Hematopoietic multipotent progenitor cell treated with erythropoietin and hydrocortisone succinate and interleukin-3 and kit ligand, for 6 days (in vitro differentiated cells): ENCODE results near the gene COL4A4.

ENCODE experiments used
- DNase-seq: peaks from one replicate; pipeline ENCODE4 v3.0.0-alpha.2; 2015

COL4A4 gene

GRCh38 chr2:227029426-227030105, 134.4 kb downstream of the COL4A4 start:
- DNase-seq: peak; percentile 29

DNA sequence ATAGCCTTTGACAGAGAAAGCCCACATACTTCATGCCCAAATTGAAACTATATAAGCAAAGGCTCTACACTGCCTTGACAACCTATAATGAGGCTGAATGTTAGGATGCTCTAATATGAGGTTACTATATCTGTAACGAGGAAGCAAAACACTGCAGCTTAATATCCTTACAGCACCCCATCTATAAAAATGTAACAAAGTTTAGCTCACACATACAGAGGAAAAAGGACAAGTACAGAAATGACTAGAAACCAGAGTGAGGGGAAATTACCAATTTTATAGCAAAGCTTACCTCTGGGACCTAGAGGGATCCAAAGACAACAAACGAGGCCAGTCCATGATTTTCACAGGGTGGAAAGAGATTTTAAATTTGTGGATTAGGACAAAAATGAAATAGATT, 138.5 kb downstream of the COL4A4 start:
- DNase-seq: no peak

- DNase-seq: no peak
Observed at GRCh38 chr2:227022608-227023007, 141.4 kb downstream of the COL4A4 start.

DNA sequence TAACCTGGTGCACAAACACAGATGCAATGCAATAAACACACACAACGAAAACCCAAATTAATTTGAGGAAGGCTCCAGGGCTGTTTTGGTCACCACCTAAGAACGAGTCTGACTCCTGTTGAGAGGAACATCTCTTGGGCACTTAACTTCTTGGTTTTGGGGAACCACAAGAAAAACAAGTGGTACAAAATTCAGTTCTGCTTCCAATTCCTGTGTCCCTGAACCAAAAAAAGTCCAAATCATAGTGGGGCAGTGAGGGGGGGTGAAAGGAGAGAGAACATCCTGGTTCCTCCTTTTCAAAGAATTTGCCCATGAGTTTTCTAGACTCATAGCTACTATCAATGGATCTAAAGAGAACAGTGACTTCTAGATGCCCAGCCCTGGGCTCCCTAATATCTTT, 143.6 kb downstream of the COL4A4 start:
- no peak for DNase-seq

GRCh38 chr2:227016894-227017293, 147.1 kb downstream of the COL4A4 start:
- no peak for DNase-seq

DNA sequence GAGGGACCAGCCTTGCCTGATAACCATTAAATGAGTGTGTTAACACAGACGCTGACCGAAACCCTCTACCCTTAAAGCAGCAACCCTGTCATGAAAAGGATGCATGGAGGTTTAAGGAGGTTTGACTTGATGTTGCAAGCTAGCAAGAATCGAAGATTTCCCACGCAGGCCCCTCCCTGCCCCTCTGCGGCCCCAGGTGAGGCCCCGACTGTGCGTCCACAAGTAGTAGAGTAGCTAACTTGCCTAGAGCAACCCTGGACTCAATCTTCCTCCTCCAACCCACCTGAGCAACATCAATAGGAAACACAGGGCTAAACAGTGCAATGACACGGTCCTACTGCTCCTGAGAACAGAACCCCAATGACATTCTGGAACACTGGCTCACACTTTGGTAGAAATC, 150.1 kb downstream of the COL4A4 start:
- no peak for DNase-seq

DNA sequence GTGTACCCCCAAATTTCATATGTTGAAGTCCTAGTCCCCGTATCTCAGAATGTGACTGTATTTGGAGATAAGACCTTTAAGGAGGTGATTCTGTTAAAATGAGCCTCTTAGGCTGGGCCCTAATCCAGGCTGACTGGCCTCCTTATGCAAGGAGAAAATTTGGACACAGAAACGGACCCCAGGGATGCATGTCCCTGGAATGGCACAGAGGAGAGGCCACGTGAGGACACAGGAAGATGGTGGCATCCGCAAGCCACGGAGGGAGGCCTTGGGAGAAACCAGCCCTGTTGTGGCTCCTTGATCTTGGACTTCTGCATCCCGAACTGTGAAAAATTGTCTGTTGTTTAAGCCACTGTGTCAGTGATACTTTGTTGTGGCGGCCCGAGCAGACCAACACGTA, 150.7 kb downstream of the COL4A4 start:
- DNase-seq: no peak

DNA sequence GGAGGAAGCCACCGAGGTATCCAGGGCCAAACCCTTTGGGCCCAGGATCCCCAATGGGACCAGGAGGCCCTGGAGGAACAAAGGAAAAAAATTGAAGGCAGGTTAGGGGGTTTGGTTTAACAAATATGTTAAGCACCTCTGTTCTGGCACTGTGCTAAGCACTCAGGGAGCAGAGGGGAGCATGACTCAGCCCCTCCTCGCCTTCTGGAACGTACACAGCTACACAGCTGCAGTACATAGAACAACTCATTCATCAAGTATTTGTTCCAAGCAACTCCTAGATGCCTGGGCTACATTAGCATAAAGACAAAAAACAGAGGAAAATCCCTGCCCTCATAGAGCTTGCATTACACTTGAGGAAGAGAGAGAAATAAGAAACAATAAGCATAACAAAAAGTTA, 153.6 kb downstream of the COL4A4 start:
- no peak for DNase-seq

GRCh38 chr2:227007940-227008339, 156.1 kb downstream of the COL4A4 start:
- no peak for DNase-seq

DNA sequence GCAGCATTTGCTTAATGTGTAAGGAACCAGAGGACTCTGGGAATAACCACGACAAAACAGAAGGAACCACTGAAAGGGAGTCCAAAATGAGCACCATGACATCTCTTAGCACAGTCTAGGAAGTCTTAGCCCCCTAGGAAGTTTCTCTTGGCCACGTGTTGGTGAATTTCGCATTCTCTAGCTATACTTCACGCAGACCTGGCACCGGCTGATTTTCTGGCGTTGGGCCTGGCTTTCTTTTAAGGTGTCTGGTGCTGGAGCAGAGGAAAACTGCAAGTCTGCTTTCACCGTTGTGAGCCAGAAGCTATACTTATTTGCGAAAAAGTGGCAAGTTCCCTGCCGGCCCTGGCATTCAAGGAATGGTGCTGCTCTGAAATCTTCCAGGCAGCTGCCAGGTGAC, 156.9 kb downstream of the COL4A4 start:
- DNase-seq: no peak

DNA sequence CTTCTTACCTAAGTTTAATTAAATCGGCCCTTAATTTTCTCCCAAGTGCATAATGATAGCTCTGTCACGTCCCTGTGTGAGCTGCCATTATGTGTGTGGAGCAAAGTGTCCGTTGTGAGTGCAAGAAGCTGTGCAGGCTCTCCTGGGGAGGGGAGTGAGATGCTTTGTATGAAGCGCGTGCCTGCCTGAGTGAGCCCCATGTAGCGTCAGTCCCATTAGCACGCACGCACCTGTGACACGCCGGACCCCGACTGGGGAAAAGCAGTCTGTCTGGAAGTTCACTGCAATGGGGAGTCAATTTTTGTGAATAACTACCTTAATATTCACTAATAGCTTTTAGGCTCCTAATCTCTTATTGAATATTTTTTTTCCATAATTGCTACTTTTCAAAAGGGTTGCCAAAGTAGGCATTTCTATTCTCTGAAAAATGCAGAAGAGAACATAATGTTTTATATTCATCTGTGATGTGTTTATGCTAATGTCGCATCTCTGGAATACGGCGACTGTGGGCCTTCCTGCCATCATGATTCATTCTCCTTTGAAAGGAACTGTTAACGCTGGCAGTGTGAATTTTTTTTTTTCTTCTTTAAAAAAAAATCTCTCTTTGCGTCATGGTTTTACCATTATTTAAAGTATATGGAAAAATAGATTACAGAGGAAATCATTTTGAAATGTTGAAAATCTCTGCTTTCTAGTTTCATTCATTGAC, 157.7 kb downstream of the COL4A4 start:
- DNase-seq: no peak

DNA sequence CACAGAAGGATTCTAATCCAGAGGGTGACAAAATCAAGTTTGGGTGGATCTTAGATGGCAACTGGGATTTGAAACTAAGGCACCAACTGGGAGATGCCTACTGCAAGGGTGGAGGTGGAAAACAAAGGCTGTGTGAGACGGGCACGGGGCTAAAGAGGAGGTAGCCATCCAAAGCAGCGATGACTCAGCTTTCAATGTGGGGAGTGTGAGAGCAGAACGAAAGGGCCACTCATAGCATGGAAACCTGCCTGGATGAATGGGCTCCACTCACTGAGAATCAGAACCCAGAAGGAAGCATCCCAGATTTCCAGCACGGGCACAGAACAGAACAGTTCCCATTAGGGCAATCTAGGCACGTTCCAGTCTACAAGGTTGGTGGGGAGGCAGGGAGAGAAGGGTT, 159.5 kb downstream of the COL4A4 start:
- no peak for DNase-seq

GRCh38 chr2:227000123-227000522, 163.9 kb downstream of the COL4A4 start:
- no peak for DNase-seq

GRCh38 chr2:226999661-227000060, 164.3 kb downstream of the COL4A4 start:
- peak; percentile 21 for DNase-seq

DNA sequence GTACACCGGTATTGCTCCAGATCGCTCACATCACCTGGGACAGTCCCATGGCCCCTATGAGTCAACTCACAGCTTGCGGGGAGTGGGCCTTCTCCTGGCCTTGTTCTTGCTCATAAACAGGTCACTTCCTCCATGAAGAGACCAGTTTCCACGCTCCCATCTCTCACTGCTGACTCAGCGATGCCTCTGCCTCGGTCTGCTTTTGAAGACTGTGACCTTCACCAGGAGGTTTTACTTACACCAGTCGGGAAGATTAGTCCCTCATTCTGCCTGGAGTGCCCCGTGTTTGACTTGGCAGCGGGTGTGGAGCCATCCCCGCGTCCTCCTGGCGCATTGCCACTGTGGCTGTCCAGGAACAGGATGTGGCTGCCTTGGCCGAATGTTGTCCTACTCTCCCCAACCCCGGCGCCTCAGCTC, 168.4 kb downstream of the COL4A4 start:
- DNase-seq: no peak

GRCh38 chr2:226994775-226995174, 169.2 kb downstream of the COL4A4 start:
- DNase-seq: no peak

DNA sequence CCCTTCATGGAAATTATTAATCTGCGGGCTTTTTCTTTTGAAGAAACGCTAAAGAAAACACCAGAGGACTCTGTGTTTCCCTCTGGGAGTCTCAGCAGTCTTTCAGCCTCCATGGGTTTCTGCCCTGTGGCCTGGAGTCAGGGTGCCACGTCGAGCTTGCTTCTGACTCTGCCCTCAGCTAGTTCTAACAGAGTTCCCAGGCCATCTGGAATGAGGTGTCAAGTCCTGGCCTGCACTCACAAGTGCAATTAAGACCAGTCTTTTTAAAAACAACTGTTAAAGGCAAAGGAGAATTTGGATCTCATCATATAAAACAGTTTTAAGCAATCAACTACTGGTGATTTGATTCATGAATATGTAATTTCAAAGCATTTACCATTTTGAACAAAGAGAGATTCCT, 170.8 kb downstream of the COL4A4 start:
- no peak for DNase-seq

GRCh38 chr2:226991663-226992062, 172.3 kb downstream of the COL4A4 start:
- DNase-seq: no peak

DNA sequence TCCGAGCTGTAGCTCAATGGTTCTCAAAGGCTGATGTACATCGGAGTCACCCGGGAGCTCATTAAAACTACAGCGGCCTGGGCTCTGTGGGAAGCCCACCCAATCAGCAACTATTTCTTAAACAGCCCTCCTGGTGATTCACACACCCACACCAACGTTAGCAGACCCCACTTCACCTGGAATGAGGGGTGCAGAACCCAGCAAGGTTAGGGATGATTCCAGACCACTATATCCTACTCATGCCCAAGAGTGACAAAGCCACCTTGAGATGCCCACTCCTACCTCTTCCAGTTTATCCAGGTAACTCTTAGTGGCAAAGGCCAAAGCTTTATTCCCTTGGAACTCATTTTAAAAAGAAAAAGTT, 178.4 kb downstream of the COL4A4 start:
- DNase-seq: no peak

GRCh38 chr2:226984750-226985582, 179.0 kb downstream of the COL4A4 start:
- DNase-seq: peak; percentile 85

GRCh38 chr2:226983895-226984749, 179.9 kb downstream of the COL4A4 start:
- DNase-seq: peak; percentile 67

DNA sequence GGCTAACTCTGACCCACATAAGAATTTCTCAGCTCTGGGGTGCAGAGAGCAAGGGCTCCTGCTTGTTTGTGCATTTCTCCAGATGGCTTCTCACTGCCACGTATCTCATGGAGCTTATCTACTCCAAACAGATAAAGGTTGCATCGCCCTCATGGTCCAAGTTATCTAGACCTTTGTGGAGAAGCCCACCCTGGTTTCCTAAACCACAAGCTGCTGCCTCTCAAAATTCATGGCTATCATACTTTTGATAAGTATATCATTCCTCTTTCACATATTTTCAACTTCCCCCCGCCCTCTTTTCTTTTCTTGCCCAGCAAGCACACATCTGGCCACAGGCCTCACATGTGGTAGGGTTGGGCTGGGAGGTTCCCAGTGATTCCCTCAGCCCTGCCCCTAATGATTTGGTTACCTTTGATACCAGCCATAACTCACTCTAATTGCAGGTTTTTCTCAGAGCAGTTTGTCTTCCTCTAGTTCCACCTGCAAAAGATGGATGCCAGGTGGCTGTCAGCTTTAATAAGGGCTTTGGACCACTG, 182.1 kb downstream of the COL4A4 start:
- DNase-seq: peak; percentile 95

GRCh38 chr2:226979004-226979403, 185.0 kb downstream of the COL4A4 start:
- DNase-seq: peak; percentile 71
